Muscle of leg (tissue), 11 donors: ENCODE measurements around the gene MCC. TPM values are rescaled to one million over a fixed set of nuclear protein-coding genes. Genes with fewer than 3 reads are reported as not detected.

Source experiments
- DNase-seq: peaks from one replicate; pipeline ENCODE4 v3.0.0; 2013
- H3K27ac ChIP-seq: one replicate; pipeline ENCODE4 v1.5.1; 2013; ENCODE audit warnings: mild to moderate bottlenecking, low read length, control low read depth
- H3K27me3 ChIP-seq: one replicate; pipeline ENCODE4 v1.6.1; 2013; ENCODE audit warnings: low read length; ENCODE audit not compliant: control insufficient read depth, insufficient read depth
- H3K36me3 ChIP-seq: one replicate; pipeline ENCODE4 v1.6.1; 2013; ENCODE audit warnings: low read length; ENCODE audit not compliant: control insufficient read depth, insufficient read depth
- H3K4me1 ChIP-seq: one replicate; pipeline ENCODE4 v1.6.1; 2013; ENCODE audit warnings: low read length; ENCODE audit not compliant: control insufficient read depth, insufficient read depth
- H3K4me3 ChIP-seq: one replicate; pipeline ENCODE4 v1.5.1; 2013; ENCODE audit warnings: low read length, control low read depth
- H3K9me3 ChIP-seq: replicated peaks from 2 replicates; pipeline ENCODE4 v1.6.1; 2013; ENCODE audit warnings: low read depth, low read length; ENCODE audit not compliant: control insufficient read depth
- WGBS: methylation state at CpG from one replicate; pipeline ENCODE4 v1.1.5; 2013; ENCODE audit warnings: missing lambda C conversion rate; ENCODE audit not compliant: insufficient coverage; 5-methylcytosine and 5-hydroxymethylcytosine counted together
- polyA plus RNA-seq, 8 donors: library from polyadenylated mRNA; unstranded; fragments of 120-200 nt; gene quantifications; one replicate each; pipeline versions ENCODE4 v1.2.1 to v1.2.3, GENCODE V29; 2013; ENCODE audit warnings: inconsistent platforms in 1 of 8, low replicate concordance in 1 of 8; ENCODE audit not compliant: insufficient read length in 8 of 8, insufficient read depth in 1 of 8
- total RNA-seq: library from RNA; stranded (reverse); fragments of 120-200 nt; gene quantifications from one replicate; pipeline ENCODE4 v1.2.4, GENCODE V29; 2013

The MCC gene
- total and polyA plus RNA-seq, 9 donors = 12.1 to 19.6 (median 17.0) TPM

DNA sequence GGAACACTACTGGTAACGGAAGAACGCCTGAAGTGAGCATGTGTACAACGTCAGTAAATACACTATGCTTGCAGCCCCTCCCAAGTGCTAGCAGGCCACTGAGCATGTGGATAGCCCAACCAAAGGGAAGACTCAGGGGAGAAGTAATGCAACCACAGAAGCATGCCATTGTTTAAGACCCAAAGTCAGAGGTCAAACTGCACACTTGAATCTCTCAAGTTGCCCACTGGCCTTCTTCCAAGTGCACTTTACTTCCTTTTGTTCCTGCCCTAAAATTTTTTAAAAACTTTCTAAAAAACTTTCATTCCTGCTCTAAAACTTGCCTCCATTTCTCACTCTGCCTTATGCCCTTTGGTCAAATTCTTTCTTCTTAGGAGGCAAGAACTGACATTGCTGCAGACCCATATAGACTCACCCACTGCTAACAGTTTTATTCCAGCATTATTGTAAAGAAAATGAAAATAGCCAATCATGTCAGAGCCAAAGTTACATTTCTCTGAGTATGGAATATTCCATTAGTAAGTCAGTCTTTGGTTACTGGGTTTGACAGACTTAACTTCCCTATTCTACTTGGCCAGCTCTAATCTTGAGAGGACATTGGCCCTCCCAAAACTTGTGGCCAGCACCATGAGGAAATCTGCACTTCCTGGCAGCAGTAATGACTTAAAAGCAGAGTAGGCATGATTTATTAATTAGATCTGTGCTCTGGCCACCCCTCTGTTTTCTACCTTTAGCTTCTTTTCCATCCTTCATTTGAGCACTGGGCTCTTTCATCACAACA is 130.4 kb downstream of the MCC start:
- 67% methylated on average over 3 of the region's 3 CpGs for whole genome bisulfite sequencing
- H3K4me1 ChIP-seq = peaks cover 7% of the 10 kb centered on the region
- DNase-seq = no peak

DNA sequence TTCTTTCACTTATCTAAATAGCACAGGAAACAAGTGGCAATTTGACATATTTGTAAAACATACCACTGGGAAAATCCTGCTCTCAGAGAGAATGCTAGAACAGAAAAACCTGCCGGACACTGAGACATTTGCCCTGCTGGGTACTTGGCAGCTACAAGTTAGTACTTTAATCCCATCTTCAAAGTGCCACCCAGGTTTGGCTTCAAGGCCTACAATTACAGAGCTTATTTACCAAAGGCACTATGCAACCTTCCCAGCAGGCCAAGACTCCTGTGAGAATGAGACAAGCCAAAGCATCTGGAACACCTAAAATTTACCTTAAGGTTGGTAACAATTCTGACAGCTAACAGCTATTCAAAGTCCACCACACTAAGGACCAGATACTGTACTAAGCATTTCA is 131.8 kb downstream of the MCC start:
- H3K27me3 ChIP-seq = no peaks in the 10 kb centered on the region
- no peak overlapping the region for H3K27ac ChIP-seq
- no peak overlapping the region for H3K4me3 ChIP-seq
- H3K36me3 ChIP-seq = no peaks in the 10 kb centered on the region
- WGBS = no CpG with 5 or more reads among the region's 1 CpG
- H3K4me1 ChIP-seq = peaks cover 7% of the 10 kb centered on the region
- DNase-seq = no peak
- H3K9me3 ChIP-seq = no peaks in the 10 kb centered on the region

More for the DNA sequence above, 130.4 kb downstream of the MCC start:
- H3K36me3 ChIP-seq = no peaks in the 10 kb centered on the region
- H3K9me3 ChIP-seq = no peaks in the 10 kb centered on the region
- no peak overlapping the region for H3K27ac ChIP-seq
- H3K4me3 ChIP-seq = no peak overlapping the region
- H3K27me3 ChIP-seq = no peaks in the 10 kb centered on the region

DNA sequence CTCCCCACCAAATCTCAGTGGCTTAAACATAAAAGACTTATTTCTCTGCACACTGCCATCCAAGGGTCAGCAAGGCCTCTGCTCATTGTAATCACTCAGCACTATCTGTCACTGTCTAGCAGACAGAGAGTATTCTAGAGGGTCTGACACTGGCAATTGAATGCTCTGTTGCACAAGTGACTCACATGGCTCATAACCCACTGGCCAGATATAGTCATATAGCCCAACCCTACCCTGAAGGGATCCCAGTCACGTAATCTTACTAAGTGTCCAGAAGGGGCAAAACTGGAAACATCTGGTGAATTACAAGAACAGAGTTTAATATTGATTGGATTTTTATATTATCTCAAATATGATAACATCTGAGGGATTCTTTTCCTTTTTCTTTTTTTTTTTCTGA is 134.2 kb downstream of the MCC start:
- WGBS = no CpG with 5 or more reads among the region's 1 CpG
- DNase-seq = no peak
- Histone ChIP-seq H3K27me3 (no peaks in the 10 kb centered on the region), H3K27ac (no peak overlapping the region), H3K36me3 (no peaks in the 10 kb centered on the region), H3K4me1 (peaks cover 7% of the 10 kb centered on the region), H3K9me3 (no peaks in the 10 kb centered on the region), H3K4me3 (no peak overlapping the region)

DNA sequence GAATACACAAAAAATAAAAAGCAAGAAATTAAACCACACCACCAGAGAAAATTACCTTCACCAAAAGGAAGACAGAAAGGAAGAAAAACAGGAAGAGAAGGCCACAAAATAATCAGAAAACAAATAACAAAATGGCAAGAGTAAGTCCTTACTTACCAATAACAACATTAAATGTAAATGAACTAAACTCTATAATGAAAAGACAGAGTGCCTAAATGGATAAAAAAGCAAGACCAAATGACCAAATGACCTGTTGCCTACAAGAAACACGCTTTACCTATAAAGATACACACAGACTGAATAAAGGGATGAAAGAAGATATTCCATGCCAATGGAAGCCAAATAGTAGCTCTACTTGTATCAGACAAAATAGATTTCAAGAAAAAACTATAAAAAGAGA is 140.7 kb downstream of the MCC start:
- Histone ChIP-seq H3K9me3 (no peaks in the 10 kb centered on the region), H3K4me3 (no peak overlapping the region), H3K36me3 (no peaks in the 10 kb centered on the region), H3K27me3 (no peaks in the 10 kb centered on the region), H3K4me1 (no peaks in the 10 kb centered on the region), H3K27ac (no peak overlapping the region)
- no CpG with 5 or more reads among the region's 1 CpG for WGBS
- DNase-seq = no peak

DNA sequence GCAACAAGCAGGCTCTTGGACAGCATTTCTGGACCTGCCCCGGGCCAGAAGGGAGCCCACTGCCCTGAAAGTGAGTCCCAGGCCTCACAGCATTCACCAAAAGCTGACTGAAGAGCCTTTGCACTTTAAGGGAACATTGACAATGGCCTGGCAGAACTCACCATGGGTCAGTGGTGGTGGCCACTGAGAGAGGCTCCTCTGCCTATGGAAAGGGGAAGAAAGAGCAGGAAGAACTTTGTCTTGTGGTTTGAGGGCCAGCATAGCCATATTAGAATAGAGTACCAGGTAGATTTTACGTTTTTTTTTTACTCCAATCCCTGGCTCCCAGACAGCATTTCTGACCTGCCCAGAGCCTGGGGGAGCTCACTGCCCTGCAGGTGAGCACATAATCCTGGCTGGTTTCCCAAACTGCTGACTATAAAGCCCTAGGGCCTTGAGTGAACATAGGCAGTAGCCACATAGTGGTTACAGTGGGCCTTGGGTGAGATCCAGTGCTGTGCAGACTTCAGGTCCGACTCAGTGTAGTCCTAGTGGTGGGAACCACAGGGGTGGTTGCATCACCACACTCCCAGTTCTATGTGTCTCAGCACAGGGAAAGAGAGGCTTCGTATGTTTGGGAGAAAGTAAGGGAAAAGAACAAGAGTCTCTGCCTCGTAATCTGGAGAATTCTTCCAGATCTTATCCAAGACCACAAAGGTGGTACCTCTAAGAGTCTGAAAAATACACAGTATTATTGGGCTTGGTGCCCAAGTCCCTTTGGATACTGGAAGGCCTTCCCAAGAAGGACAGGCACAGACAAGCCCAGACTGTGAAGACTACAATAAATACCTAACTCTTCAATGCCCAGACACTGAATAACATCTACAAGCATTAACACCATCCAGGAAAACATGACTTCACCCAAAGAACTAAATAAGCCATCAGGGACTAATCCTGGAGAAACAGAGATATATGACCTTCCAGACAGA is 143.0 kb downstream of the MCC start:
- 69% methylated on average over 2 of the region's 5 CpGs for WGBS
- no peak for DNase-seq
- Histone ChIP-seq H3K4me1 (no peaks in the 10 kb centered on the region), H3K27me3 (no peaks in the 10 kb centered on the region), H3K9me3 (no peaks in the 10 kb centered on the region), H3K4me3 (no peak overlapping the region), H3K36me3 (no peaks in the 10 kb centered on the region), H3K27ac (no peak overlapping the region)

DNA sequence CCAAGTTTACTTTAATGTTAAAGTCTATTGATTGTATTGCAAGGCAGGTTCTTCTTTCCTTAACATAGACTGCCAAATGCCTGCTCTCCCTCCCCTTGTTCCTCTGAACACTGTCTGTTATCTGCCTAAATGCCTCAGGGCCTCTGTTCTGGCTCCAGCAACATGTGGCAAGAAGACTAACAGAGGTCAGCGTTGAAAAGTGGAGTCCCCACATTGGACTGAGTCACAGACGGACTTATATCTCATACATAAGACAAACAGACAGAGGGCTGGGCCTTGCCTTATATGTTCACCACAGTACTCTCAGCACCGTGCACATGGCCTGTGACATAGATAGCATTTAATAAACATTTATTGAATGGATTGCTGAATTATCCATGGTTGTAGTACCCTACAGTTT is 144.9 kb downstream of the MCC start:
- Histone ChIP-seq H3K27me3 (no peaks in the 10 kb centered on the region), H3K9me3 (no peaks in the 10 kb centered on the region), H3K36me3 (no peaks in the 10 kb centered on the region), H3K4me1 (no peaks in the 10 kb centered on the region), H3K27ac (no peak overlapping the region), H3K4me3 (no peak overlapping the region)
- DNase-seq = no peak
- WGBS = no CpG with 5 or more reads among the region's 3 CpGs

DNA sequence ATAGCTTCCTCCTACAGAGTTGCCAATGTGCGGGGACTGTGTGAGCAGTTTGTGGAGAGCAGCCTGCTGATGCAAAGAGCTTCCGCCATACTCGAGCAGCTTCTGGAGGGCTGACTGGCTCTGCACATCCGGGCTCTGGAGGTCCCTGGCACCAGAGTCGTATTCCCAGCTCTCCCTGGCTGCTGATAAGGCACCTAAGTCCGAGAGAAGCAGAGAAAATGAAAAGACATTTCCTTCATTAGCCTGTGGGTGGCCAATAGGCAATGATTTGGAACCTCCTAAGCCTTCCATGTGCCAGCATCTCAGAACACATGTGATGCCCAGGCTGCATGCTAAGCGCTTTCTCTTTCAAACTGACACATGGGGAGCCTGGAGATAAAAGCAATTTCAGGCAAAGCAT is 147.7 kb downstream of the MCC start:
- 63% methylated on average over 6 of the region's 7 CpGs for WGBS
- no peaks in the 10 kb centered on the region for H3K9me3 ChIP-seq

DNA sequence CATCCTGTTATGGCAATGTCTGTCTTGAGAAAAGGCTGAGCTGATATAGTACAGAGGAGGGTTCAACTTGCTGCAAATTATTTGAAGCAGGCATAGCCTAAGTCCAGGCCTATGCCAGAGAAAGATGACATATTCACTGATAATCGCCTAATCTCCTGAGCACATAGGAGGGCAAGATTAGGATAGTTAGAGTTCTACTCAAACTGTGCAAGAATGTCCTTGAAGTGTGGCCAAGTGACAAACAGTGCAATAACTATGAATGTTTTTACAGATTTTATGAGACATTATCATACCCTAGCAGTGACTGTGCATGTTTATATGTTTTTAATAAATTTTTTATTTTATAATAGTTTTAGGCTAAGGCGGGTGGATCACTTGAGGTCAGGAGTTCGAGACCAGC is 149.6 kb downstream of the MCC start:
- WGBS = no CpG with 5 or more reads among the region's 3 CpGs
- Histone ChIP-seq H3K27ac (no peak overlapping the region), H3K4me1 (no peaks in the 10 kb centered on the region), H3K27me3 (no peaks in the 10 kb centered on the region), H3K36me3 (no peaks in the 10 kb centered on the region), H3K4me3 (no peak overlapping the region), H3K9me3 (no peaks in the 10 kb centered on the region)
- no peak for DNase-seq

More for the DNA sequence above, 147.7 kb downstream of the MCC start:
- Histone ChIP-seq H3K27me3 (no peaks in the 10 kb centered on the region), H3K4me1 (no peaks in the 10 kb centered on the region), H3K27ac (no peak overlapping the region), H3K36me3 (no peaks in the 10 kb centered on the region), H3K4me3 (no peak overlapping the region)
- no peak for DNase-seq

DNA sequence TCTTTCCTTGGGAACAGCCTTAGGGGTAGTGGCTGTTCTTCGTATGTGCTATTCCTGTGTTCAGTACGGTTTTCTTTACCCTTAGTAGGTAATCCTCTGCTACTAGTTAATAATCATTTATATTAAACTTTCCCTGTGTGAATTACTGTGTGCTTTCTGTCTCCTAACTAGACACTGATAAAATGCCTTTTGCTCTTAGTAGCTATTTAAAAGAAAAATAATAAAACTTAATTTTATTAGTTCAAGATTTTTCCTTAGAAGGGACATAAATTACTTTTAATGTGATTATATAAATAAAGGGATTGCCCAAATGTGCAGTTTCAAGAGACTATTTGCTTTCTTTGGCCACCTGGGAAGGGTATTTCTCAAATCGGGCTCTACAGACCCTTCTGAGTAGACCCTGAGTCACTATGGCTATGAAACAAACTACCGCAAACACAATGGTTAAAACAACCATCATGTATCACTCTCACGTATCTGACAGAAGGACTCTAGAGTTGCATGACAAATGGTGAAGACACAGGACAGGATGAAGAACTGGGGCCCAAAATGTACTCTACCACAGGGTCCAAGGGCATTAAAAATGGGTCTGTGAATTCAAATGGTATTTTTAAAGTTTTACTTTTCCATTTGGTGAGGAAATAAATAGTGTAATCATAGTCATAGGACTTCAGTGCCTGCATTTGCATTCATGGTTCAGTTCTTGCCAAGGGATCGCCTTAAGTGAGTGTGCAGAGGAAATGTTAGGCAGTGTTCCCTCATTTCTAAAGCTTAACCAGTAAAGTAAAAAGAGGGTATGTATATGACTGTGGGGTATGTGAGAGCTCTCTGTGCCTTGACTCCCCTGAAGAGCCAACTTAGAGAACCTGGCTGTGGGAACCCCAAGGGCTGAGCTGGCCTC is 150.5 kb downstream of the MCC start:
- no peaks in the 10 kb centered on the region for H3K36me3 ChIP-seq
- WGBS = 100% methylated on average over 1 of the region's 6 CpGs
- H3K4me3 ChIP-seq = no peak overlapping the region
- H3K4me1 ChIP-seq = no peaks in the 10 kb centered on the region
- no peaks in the 10 kb centered on the region for H3K27me3 ChIP-seq
- peak; percentile 68 for DNase-seq
- H3K27ac ChIP-seq = no peak overlapping the region
- no peaks in the 10 kb centered on the region for H3K9me3 ChIP-seq
